HS-5 (cell line): Measurements from ENCODE around the gene GAS7.
A peak's percentile ranks its signal among the peaks of the same experiment; 100 is the strongest.

Experiments used
- DNase-seq: peaks from one replicate; pipeline ENCODE4 v3.0.0-alpha.2; 2012; ENCODE audit warnings: low read depth

GAS7 gene

DNA sequence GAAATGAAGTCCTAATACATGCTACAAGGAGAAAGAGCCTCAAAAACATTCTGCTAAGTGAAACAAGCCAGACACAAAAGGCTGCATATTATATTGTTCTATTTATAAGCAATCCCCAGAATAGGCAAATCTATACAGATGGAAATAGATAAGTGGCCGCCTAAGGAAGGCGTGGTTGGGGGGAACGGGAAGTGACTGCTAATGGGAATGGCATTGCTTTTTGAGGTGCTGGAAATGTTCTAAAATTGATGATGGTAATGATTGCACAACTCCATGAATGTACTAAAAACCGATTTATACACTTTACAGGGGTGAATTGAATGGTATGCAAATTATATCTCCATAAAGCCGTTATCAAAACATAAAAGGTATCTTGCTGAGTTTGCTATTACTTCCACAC, 67.7 kb downstream of the GAS7 start:
- no peak for DNase-seq

DNA sequence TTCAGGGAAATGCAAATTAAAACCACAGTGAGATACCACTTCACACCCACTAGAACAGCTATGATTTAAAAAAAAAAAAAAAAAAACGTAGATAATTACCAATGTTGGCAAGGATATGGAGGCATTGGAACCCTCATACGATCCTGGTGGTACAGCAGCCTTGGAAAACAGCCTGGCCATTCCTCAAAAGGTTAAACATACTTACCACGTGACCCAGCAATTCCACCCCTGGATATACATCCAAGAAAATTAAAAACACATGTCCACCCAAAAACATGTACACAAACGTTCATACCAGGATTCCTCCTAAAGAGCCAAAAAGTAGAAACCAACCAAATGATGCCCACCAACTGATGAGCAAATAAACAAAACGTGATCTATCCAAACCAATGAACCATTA, 68.1 kb downstream of the GAS7 start:
- DNase-seq, result peak; percentile 54

GRCh38 chr17:10127819-10128425, 70.5 kb downstream of the GAS7 start:
- peak; percentile 53 for DNase-seq

- DNase-seq, result no peak
These were observed 71.5 kb downstream of the GAS7 start for GRCh38 chr17:10126616-10127501.

DNA sequence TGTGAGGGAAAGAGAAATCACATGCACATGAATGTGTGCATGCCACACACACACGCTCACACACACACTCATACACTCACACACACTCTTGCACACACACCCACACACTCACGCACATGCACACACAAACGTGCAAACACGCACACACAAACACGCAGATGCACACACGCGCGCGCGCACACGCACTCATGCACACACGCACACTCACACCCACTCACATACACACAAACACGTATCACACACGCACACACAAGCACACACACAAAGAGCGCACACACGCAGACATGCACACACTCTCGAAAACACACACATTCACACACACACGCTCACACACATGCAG, 72.2 kb downstream of the GAS7 start:
- no peak for DNase-seq

- DNase-seq, result no peak
These were observed 72.7 kb downstream of the GAS7 start for GRCh38 chr17:10125531-10126275.

- no peak for DNase-seq
These were observed 75.3 kb downstream of the GAS7 start for GRCh38 chr17:10123093-10123492.

DNA sequence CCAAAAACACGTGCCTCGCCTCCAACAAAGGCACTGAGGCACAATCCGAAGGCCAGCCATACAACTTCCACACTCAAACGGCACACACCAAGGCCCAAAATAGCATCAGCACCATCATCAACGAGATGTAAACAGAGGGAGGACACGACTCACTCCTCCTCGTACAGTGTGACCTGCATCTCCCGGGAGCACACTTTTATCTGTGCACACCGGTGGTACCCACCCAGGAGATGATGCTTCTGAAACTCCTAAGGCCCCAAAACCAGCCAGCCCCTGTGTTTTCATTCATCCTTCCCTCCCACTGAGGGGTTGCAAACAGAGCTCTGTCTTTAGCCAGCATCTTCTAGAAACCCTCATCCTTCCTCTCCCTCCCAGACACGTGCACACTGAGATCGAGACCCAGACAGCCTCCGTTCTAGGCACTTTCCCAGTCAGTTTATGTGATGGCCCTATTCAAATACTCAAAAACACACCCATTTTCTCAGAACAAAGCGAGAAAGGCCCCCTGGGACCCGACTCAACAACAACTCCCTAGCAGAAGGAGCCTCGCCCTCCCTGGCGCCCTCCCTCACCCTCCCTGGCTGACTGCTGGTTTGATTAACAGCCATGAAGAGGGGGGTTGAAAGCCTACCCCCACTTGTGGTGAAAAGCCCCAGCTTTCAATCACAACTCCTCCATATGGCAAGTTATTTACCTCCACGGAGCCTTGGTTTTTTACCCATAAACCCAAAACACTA, 76.3 kb downstream of the GAS7 start:
- DNase-seq, result no peak

GRCh38 chr17:10120749-10121148, 77.7 kb downstream of the GAS7 start:
- no peak for DNase-seq

DNA sequence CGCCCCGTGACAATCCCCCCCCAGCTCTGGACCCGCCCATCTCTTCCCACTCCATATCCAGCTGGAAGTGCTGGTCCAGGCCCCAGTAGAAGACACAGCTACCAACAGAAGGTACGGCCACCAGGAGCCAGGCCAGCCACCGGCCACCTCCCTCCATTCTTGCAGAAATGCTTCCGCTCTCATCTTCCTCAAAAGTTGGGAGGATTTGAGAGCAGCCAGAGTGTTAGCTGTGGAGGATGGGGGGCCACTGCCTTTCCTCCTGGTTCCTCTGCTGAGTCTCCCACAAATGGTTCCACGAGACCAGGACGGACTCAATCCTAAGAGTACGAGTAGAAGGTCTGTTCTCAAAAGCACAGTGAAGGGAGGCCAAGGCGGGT, 78.3 kb downstream of the GAS7 start:
- no peak for DNase-seq

- no peak for DNase-seq
These were observed 79.0 kb downstream of the GAS7 start for GRCh38 chr17:10119203-10120108.

GRCh38 chr17:10118788-10119130, 79.6 kb downstream of the GAS7 start:
- DNase-seq, result no peak

DNA sequence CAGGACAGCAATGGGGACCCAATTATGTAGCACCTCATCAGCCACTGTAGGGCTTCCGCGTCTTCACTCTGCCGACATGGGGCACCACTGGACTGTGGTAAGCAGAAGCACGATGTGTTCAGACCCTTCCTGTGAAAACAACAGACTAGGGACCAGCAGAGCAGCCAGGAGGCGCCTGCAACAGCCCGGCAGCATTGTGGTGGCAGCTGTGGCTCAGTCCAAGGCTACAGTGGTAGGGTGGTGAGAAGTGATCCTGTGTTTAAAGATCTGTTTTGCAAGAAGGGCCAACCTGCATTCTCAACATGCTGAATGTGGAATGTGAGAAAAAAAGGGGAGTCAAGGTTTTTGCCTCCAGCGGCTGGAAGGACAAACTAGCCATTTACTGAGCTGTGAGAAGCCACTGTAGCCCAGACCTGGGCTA, 80.8 kb downstream of the GAS7 start:
- DNase-seq, result no peak

DNA sequence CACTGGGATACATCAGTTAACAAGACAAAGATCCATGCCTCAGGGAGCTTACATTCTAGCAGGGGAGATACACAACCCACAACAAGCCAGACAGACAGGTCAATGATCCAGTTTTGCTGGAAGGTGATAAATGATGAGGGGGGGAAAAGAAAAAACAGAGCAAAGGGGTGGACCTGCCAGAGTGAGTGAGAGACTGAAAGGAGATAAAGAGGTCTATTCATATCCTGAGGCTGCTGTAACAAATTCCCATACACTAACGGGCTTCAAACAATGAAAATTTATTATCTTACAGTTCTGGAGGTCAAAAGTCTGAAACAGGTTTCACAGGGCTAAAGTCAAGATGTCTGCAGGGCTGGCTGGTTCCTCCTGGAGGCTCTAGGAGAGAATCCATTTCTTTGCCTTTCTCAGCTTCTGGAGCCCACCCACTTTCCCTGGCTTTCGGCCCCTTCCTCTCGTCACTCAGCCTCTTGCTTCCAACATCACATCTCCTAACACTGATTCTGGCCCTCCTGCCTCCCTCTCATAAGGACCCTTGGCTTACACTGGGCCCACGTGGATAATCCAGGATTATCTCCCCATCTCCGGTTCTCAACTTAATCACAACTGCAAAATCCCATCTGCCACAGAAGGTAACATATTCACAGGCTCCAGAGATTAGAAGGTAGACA, 81.5 kb downstream of the GAS7 start:
- DNase-seq, result no peak

DNA sequence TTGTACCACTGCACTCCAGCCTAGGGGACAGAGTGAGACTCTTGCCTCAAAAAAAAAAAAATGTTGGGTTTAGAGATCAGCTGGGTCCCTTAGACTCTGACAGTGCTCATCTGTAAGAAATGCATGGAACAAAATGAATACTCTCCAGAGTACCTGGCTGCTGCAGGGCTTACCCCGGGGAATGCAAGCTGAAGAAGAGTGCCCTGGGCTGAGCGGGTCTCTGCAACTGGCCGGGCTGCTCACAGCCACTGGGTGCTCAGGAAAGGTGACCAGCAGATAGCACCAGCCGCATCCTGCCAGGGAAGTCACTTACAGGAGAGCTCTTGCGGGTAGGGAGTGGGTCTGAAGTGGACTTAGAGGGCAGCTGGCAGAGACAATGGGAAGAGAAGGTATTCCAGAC, 82.1 kb downstream of the GAS7 start:
- DNase-seq, result no peak

DNA sequence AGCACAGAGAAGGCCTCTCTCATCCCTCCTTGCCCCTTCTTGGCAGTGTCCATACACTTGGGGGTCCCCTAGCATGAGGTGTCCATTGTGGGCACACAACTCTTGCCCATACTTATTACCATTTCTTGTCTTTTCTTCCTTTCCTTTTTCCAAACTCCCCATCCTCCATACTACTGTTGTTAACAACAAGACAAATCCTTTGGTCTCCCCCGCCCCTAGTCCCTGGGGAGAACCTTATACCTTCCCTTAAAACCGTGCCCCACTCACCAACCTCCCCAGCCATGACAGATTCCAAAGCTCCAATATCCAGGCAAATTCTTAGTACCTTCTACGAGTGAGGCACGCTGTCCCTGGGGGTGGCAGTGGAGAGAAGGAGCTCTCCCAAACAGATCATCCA, 82.9 kb downstream of the GAS7 start:
- DNase-seq, result no peak

DNA sequence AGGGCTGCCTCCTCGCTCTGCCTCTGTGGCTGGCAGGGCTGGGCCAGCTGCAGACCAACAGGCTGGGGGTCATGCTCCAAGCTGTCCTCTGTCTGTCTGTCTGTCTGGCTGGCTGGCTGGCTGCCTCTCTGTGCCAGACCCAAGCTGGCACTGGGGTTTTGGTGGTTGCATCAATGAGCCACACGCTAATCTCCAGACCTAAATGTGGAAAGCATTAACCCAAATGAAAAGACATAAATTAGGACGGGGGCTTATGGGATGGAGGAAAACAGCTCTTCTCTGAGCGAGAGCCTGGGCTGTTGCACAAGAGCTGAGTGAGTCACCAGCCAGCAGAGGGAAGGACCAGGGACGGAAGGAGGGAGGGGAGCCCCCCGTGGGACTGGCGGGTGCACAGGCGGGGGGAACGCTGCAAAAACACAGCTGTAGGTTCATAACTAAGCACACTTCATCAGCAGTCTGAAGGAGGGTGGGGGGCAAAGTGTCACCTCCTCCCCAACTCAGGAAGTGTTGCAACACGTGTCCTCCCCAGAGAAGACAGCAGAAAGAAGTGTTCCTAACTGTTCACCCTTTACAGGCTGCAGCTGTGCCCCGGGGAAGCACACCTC, 83.4 kb downstream of the GAS7 start:
- DNase-seq, result peak; percentile 70

DNA sequence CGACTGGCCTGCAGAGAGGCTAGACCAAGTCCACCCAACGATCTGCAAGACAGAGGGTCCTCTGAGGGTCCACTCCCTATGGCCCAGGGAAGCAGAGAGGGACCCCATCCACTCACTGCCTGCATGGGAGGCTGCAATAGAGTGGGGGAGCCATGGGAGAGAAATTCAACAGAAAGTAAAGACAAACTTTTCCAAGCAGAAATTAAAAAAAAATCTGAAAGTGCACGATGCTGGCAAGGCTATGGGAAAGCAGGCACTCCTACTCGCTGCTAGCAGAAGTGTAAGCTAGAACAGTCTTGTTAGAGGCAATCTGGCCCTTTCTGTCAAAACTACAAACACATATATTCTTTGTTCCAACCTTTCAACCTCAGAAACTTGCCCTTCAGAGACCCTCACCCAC, 85.4 kb downstream of the GAS7 start:
- DNase-seq, result no peak

GRCh38 chr17:10111907-10112452, 86.4 kb downstream of the GAS7 start:
- no peak for DNase-seq

GRCh38 chr17:10109146-10109545, 89.3 kb downstream of the GAS7 start:
- no peak for DNase-seq
